MV-4-11 (cell line): ENCODE results near the gene WWOX.

Source experiments
- DNase-seq: peaks from one replicate; lab custom pipeline; 2025; lab: John Stamatoyannopoulos, UW

Gene WWOX

GRCh38 chr16:78953526-78953925 is 854.1 kb downstream of the WWOX start:
- DNase-seq, result no peak

GRCh38 chr16:78955206-78955605 is 855.8 kb downstream of the WWOX start:
- no peak for DNase-seq

- no peak for DNase-seq
Measured at GRCh38 chr16:78956859-78957258, 857.4 kb downstream of the WWOX start.

GRCh38 chr16:78957317-78958100 is 858.1 kb downstream of the WWOX start:
- no peak for DNase-seq

GRCh38 chr16:78961464-78961863 is 862.0 kb downstream of the WWOX start:
- DNase-seq, result peak; percentile 16

GRCh38 chr16:78962457-78962929 is 863.0 kb downstream of the WWOX start:
- no peak for DNase-seq

- no peak for DNase-seq
Measured at GRCh38 chr16:78967948-78968347, 868.5 kb downstream of the WWOX start.

- no peak for DNase-seq
Measured at GRCh38 chr16:78969721-78970120, 870.3 kb downstream of the WWOX start.

GRCh38 chr16:78970650-78971049 is 871.2 kb downstream of the WWOX start:
- DNase-seq, result no peak

- no peak for DNase-seq
Measured at GRCh38 chr16:78972006-78972405, 872.6 kb downstream of the WWOX start.

- DNase-seq, result no peak
Measured at GRCh38 chr16:78972986-78973385, 873.5 kb downstream of the WWOX start.

- no peak for DNase-seq
Measured at GRCh38 chr16:78976212-78976611, 876.8 kb downstream of the WWOX start.

GRCh38 chr16:78980825-78981224 is 881.4 kb downstream of the WWOX start:
- no peak for DNase-seq

GRCh38 chr16:78982096-78982744 is 882.8 kb downstream of the WWOX start:
- DNase-seq, result no peak

GRCh38 chr16:78984324-78984723 is 884.9 kb downstream of the WWOX start:
- DNase-seq, result no peak

- no peak for DNase-seq
Measured at GRCh38 chr16:78984887-78985464, 885.5 kb downstream of the WWOX start.

GRCh38 chr16:78985716-78986605 is 886.5 kb downstream of the WWOX start:
- no peak for DNase-seq

- DNase-seq, result no peak
Measured at GRCh38 chr16:78987666-78988065, 888.2 kb downstream of the WWOX start.

- peak; percentile 28 for DNase-seq
Measured at GRCh38 chr16:78988361-78988969, 889.0 kb downstream of the WWOX start.

- no peak for DNase-seq
Measured at GRCh38 chr16:78990309-78990701, 890.9 kb downstream of the WWOX start.

GRCh38 chr16:78992001-78992400 is 892.5 kb downstream of the WWOX start:
- DNase-seq, result no peak

- DNase-seq, result no peak
Measured at GRCh38 chr16:78993346-78993745, 893.9 kb downstream of the WWOX start.
